MM.1S (cell line): ENCODE measurements around the gene OSBPL2.

Source experiments
- DNase-seq: peaks from one replicate; pipeline ENCODE4 v3.0.0-alpha.2; 2015
- H2AFZ ChIP-seq: fragments of 300-600 bp; sonication (generic); 2 replicates; pipeline ENCODE4 v1.6.0; 2016; ENCODE audit warnings: antibody characterized with exemption, low read length
- H3F3A ChIP-seq: fragments of 300-600 bp; sonication (generic); 2 replicates; pipeline ENCODE4 v1.6.1; 2016; ENCODE audit warnings: mild to moderate bottlenecking, antibody characterized with exemption, low read length, moderate library complexity, mixed read lengths; ENCODE audit not compliant: insufficient read depth
- H3K27ac ChIP-seq: fragments of 300-600 bp; sonication (generic); 2 replicates; pipeline ENCODE4 v1.5.1; 2016; ENCODE audit warnings: mild to moderate bottlenecking, low read length
- H3K27me3 ChIP-seq: fragments of 300-600 bp; sonication (generic); replicated peaks from 2 replicates; pipeline ENCODE4 v1.6.0; 2016; ENCODE audit warnings: low read length; ENCODE audit not compliant: insufficient read depth
- H3K36me3 ChIP-seq: fragments of 300-600 bp; sonication (generic); replicated peaks from 2 replicates; pipeline ENCODE4 v1.6.1; 2016; ENCODE audit warnings: mild to moderate bottlenecking, low read length, mixed read lengths; ENCODE audit not compliant: insufficient read depth
- H3K4me1 ChIP-seq: fragments of 300-600 bp; sonication (generic); 2 replicates; pipeline ENCODE4 v1.6.1; 2016; ENCODE audit warnings: low read length, mixed read lengths
- H3K4me2 ChIP-seq: fragments of 300-600 bp; sonication (generic); 2 replicates; pipeline ENCODE4 v1.6.0; 2016; ENCODE audit warnings: low read depth, low read length
- H3K4me3 ChIP-seq: fragments of 300-600 bp; sonication (generic); 2 replicates; pipeline ENCODE4 v1.5.1; 2016; ENCODE audit warnings: low read length, mixed read lengths
- H3K79me2 ChIP-seq: fragments of 300-600 bp; sonication (generic); 2 replicates; pipeline ENCODE4 v1.6.1; 2016; ENCODE audit warnings: mixed run types, low read length, mixed read lengths
- H3K9ac ChIP-seq: fragments of 300-600 bp; sonication (generic); 2 replicates; pipeline ENCODE4 v1.6.1; 2016; ENCODE audit warnings: low read length, mixed read lengths
- H3K9me2 ChIP-seq: fragments of 300-600 bp; sonication (generic); replicated peaks from 2 replicates; pipeline ENCODE4 v1.6.1; 2016; ENCODE audit warnings: mild to moderate bottlenecking, low read length, mixed read lengths; ENCODE audit not compliant: insufficient read depth
- H3K9me3 ChIP-seq: fragments of 300-600 bp; sonication (generic); replicated peaks from 2 replicates; pipeline ENCODE4 v1.6.1; 2016; ENCODE audit warnings: mild to moderate bottlenecking, low read length, mixed read lengths; ENCODE audit not compliant: insufficient read depth
- H4K20me1 ChIP-seq: fragments of 300-600 bp; sonication (generic); 2 replicates; pipeline ENCODE4 v1.6.1; 2016; ENCODE audit warnings: mild to moderate bottlenecking, low read length, moderate library complexity, mixed read lengths; ENCODE audit not compliant: insufficient read depth
- EZH2 ChIP-seq: fragments of 300-600 bp; sonication (generic); optimal IDR thresholded peaks from 2 replicates; pipeline ENCODE3; 2017; ENCODE audit warnings: low read depth, mild to moderate bottlenecking, antibody characterized with exemption, low read length, mixed read lengths
- EZH2phosphoT487 ChIP-seq: fragments of 300-600 bp; sonication (generic); IDR thresholded peaks from 2 replicates; pipeline ENCODE4 v1.6.1; 2018; ENCODE audit warnings: antibody characterized with exemption, low read length
- TF ChIP-seq, protein P1 (sequence below): fragments of 300-600 bp; sonication (generic); IDR thresholded peaks from 2 replicates; pipeline ENCODE4 v1.5.1; 2016; ENCODE audit warnings: antibody characterized with exemption, low read length, mixed read lengths

Gene OSBPL2

DNA sequence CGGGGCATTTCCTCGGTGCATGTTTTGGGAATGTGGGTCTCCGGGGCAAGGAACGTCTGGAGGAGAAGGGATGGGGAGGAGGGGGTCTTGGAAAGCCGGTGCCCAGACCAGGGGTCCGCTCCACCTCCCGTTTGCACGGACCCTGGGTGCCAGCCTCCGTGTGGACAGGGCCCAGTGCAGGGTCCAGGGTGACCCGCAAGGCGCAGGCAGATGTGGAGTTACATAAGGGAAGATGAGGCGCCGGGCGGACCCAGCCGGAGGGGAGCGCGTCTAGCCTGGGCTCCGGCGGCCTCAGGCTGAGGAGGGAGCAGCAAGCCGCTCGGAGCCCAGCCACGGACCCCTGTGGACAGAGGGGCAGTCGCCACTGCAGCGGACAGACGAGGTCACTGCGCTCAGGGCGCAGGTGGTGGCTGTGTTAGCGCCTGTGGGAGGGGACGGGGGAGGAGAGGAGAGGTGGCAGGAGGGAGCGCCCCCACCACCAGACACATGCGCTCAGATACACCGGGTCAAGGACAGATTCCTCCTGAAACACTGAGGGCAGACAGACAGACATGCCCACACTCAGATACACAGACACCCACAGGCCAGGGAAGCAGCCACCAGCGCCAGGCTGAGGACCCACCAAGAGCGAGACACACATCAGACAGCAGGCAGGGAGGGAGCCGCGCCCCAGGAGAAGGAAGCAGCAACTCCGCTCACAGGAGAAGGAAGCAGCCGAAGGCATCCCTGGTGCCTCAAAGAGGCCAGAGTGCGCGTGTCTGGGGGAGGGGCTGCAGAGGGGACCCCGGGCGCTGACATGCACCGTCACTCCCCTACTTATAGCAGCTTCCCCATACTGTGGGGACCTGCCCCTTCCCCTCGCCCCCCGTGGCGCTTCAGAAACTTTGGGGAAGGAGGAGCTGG, 17.4 kb upstream of the OSBPL2 start:
- Histone ChIP-seq H4K20me1 (0 out of 2 replicates have a peak, but pooled peaks cover 3% of the 10 kb centered on the region), H3K4me2 (no peak overlapping the region; the same call in 1 of the 2 replicates)

DNA sequence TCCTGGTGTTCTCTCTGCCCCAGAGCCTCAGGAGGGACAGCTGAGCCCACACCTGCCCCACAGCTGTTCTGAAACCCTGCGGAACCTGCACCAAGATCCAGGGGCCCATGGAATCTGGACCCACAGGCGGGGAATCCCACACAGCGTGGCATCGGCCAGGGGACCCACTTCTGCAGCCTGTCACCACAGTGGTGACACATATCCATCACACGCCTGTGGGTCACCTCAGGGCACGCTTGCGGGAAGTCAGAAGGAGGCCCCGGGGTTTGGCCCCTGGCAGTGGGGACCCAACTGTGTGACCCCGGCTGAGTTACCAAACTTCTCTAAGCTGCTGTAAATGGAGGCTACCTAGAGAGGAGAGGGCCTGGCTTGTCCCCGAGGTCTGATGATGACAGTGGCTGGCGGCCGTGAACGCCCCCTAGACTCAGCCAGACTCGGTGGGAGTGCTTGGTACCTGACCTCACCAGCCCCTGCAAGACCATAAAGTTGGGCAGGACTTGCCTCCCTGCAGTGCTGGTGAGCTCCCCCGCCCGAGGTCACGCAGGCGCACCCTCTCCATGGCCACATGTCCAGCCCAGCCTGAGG, 16.0 kb upstream of the OSBPL2 start:
- no peak for DNase-seq
- no peaks in the 10 kb centered on the region for H3K9me2 ChIP-seq
- no peaks in the 10 kb centered on the region for H3K79me2 ChIP-seq
- no peak overlapping the region for H3K4me3 ChIP-seq
- H3K27me3 ChIP-seq, result peaks cover 92% of the 10 kb centered on the region
- no peak for TF ChIP-seq EZH2
- TF ChIP-seq, protein P1, sequence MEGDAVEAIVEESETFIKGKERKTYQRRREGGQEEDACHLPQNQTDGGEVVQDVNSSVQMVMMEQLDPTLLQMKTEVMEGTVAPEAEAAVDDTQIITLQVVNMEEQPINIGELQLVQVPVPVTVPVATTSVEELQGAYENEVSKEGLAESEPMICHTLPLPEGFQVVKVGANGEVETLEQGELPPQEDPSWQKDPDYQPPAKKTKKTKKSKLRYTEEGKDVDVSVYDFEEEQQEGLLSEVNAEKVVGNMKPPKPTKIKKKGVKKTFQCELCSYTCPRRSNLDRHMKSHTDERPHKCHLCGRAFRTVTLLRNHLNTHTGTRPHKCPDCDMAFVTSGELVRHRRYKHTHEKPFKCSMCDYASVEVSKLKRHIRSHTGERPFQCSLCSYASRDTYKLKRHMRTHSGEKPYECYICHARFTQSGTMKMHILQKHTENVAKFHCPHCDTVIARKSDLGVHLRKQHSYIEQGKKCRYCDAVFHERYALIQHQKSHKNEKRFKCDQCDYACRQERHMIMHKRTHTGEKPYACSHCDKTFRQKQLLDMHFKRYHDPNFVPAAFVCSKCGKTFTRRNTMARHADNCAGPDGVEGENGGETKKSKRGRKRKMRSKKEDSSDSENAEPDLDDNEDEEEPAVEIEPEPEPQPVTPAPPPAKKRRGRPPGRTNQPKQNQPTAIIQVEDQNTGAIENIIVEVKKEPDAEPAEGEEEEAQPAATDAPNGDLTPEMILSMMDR, result no peak
- TF ChIP-seq EZH2phosphoT487, result no peak
- H2AFZ ChIP-seq, result no peak overlapping the region
- no peak overlapping the region for H3K9ac ChIP-seq
- no peak overlapping the region for H3K27ac ChIP-seq
- no peaks in the 10 kb centered on the region for H3K36me3 ChIP-seq
- no peaks in the 10 kb centered on the region for H3K9me3 ChIP-seq
- H3K4me1 ChIP-seq, result no peaks in the 10 kb centered on the region
- no peak overlapping the region for H3K4me2 ChIP-seq
- 0 out of 2 replicates have a peak, but pooled peaks cover 3% of the 10 kb centered on the region for H4K20me1 ChIP-seq
- no peaks in the 10 kb centered on the region for H3F3A ChIP-seq

More for the DNA sequence above, 17.4 kb upstream of the OSBPL2 start:
- peaks cover 92% of the 10 kb centered on the region for H3K27me3 ChIP-seq
- no peaks in the 10 kb centered on the region for H3K9me2 ChIP-seq
- H3K27ac ChIP-seq, result no peak overlapping the region
- no peaks in the 10 kb centered on the region for H3K4me1 ChIP-seq
- no peak overlapping the region for H3K4me3 ChIP-seq
- H3K79me2 ChIP-seq, result no peaks in the 10 kb centered on the region
- no peaks in the 10 kb centered on the region for H3K36me3 ChIP-seq
- no peak for DNase-seq
- H2AFZ ChIP-seq, result no peak overlapping the region
- no peaks in the 10 kb centered on the region for H3F3A ChIP-seq
- H3K9ac ChIP-seq, result no peak overlapping the region
- no peaks in the 10 kb centered on the region for H3K9me3 ChIP-seq
- TF ChIP-seq EZH2phosphoT487, result no peak
- no peak for TF ChIP-seq EZH2
- TF ChIP-seq, protein P1, result no peak

DNA sequence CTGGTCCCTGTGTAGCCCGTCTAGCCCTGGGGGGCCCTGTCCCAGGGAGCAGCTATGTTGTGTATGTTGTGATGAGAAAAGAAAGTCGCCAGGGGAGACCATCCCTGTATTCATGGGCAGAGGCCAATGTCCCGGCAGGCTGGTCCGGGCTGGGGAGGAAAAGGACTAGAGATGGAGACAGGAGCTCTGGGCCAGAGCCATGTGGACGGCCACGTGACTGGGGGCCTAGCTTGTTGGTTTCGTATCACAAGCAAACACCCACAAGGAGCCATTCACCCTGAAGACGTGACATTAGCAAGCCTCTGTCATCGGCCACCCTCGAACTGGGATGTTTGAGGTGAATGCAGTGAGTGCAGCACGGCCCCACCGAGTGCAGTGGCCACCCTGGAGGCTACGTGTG, 15.3 kb upstream of the OSBPL2 start:
- Histone ChIP-seq H3K27me3 (peaks cover 92% of the 10 kb centered on the region), H3K36me3 (no peaks in the 10 kb centered on the region), H3K79me2 (no peaks in the 10 kb centered on the region), H3K9ac (no peak overlapping the region), H4K20me1 (0 out of 2 replicates have a peak, but pooled peaks cover 3% of the 10 kb centered on the region), H3K9me3 (no peaks in the 10 kb centered on the region), H3K4me2 (no peak overlapping the region), H3K9me2 (no peaks in the 10 kb centered on the region), H3F3A (no peaks in the 10 kb centered on the region), H2AFZ (no peak overlapping the region), H3K27ac (no peak overlapping the region), H3K4me1 (no peaks in the 10 kb centered on the region), H3K4me3 (no peak overlapping the region)
- no peak for TF ChIP-seq EZH2phosphoT487
- TF ChIP-seq, protein P1, result no peak
- TF ChIP-seq EZH2, result no peak
- no peak for DNase-seq
